Mesenchymal stem cell (in vitro differentiated cells and primary cell): ENCODE measurements around the gene CRTC1.

ENCODE experiments used
- DNase-seq: peaks from one replicate; pipeline ENCODE4 v3.0.0-alpha.2; 2013
- H2AFZ ChIP-seq: one replicate; pipeline ENCODE4 v1.6.1; 2013; ENCODE audit warnings: low read depth, mild to moderate bottlenecking, control low read depth, inconsistent platforms, low read length, moderate library complexity
- H2AK5ac ChIP-seq: 2 replicates; pipeline ENCODE4 v1.6.1; 2013; ENCODE audit warnings: low read length, moderate library complexity, mild to moderate bottlenecking, inconsistent platforms; ENCODE audit not compliant: severe bottlenecking
- H2BK120ac ChIP-seq: one replicate; pipeline ENCODE4 v1.6.1; 2013; ENCODE audit warnings: low read depth, mild to moderate bottlenecking, inconsistent platforms, low read length, moderate library complexity
- H2BK12ac ChIP-seq, 2 experiments: one replicate each; pipeline ENCODE4 v1.6.1; 2013; ENCODE audit warnings: inconsistent platforms in 2 of 2, low read length in 2 of 2, mild to moderate bottlenecking in 2 of 2, moderate library complexity in 2 of 2, control low read depth in 1 of 2
- H2BK15ac ChIP-seq: one replicate; pipeline ENCODE4 v1.6.1; 2013; ENCODE audit warnings: mild to moderate bottlenecking, low read depth, inconsistent platforms; ENCODE audit not compliant: poor library complexity, severe bottlenecking
- H2BK5ac ChIP-seq: 2 replicates; pipeline ENCODE4 v1.6.1; 2013; ENCODE audit warnings: low read depth, mild to moderate bottlenecking, low read length, control low read depth, inconsistent platforms; ENCODE audit not compliant: poor library complexity, severe bottlenecking
- H3K14ac ChIP-seq, 2 experiments: one replicate each; pipeline ENCODE4 v1.6.1; 2013; ENCODE audit warnings: inconsistent platforms in 2 of 2, low read length in 2 of 2, control low read depth in 1 of 2, mild to moderate bottlenecking in 1 of 2, moderate library complexity in 1 of 2
- H3K18ac ChIP-seq, 2 experiments: one replicate each; pipeline ENCODE4 v1.6.1; 2013; ENCODE audit warnings: inconsistent platforms in 2 of 2, low read length in 2 of 2, control low read depth in 1 of 2, low read depth in 1 of 2, mild to moderate bottlenecking in 1 of 2
- H3K23ac ChIP-seq, 2 experiments: one replicate each; pipeline ENCODE4 v1.6.1; 2013; ENCODE audit warnings: inconsistent platforms in 2 of 2, low read length in 2 of 2, mild to moderate bottlenecking in 2 of 2, moderate library complexity in 2 of 2, control low read depth in 1 of 2
- H3K27ac ChIP-seq: 2 replicates; pipeline ENCODE4 v1.5.1; 2013; ENCODE audit warnings: mild to moderate bottlenecking, moderate library complexity, low read length, control low read depth, inconsistent platforms; ENCODE audit not compliant: poor library complexity, severe bottlenecking
- H3K27me3 ChIP-seq, 2 experiments: 2 replicates each; pipeline versions ENCODE4 v1.6.1 to v1.7.0; 2013; ENCODE audit warnings: low read length in 2 of 2, mild to moderate bottlenecking in 2 of 2, moderate library complexity in 2 of 2, control low read depth in 1 of 2, inconsistent platforms in 1 of 2; ENCODE audit not compliant: control insufficient read depth in 1 of 2, insufficient read depth in 1 of 2
- H3K36me3 ChIP-seq, 2 experiments: 2 replicates each; pipeline versions ENCODE4 v1.6.1 to v1.7.0; 2013; ENCODE audit warnings: low read length in 2 of 2, control low read depth in 1 of 2, inconsistent platforms in 1 of 2, low read depth in 1 of 2, mild to moderate bottlenecking in 1 of 2; ENCODE audit not compliant: insufficient read depth in 2 of 2, control insufficient read depth in 1 of 2
- H3K4ac ChIP-seq, 2 experiments: one replicate each; pipeline ENCODE4 v1.6.1; 2013; ENCODE audit warnings: inconsistent platforms in 2 of 2, low read length in 2 of 2, mild to moderate bottlenecking in 2 of 2, moderate library complexity in 2 of 2, control low read depth in 1 of 2, low read depth in 1 of 2
- H3K4me1 ChIP-seq: 2 replicates; pipeline ENCODE4 v1.6.1; 2013; ENCODE audit warnings: low read depth, low read length, control low read depth; ENCODE audit not compliant: control insufficient read depth, insufficient read depth
- H3K4me2 ChIP-seq: 2 replicates; pipeline ENCODE4 v1.6.1; 2013; ENCODE audit warnings: low read length, mild to moderate bottlenecking, inconsistent platforms; ENCODE audit not compliant: poor library complexity, severe bottlenecking
- H3K4me3 ChIP-seq, 2 experiments: 2 replicates each; pipeline versions ENCODE4 v1.5.1 to v1.7.0; 2013; ENCODE audit warnings: low read length in 2 of 2, mild to moderate bottlenecking in 2 of 2, control low read depth in 1 of 2, low read depth in 1 of 2; ENCODE audit not compliant: insufficient read depth in 1 of 2
- H3K79me1 ChIP-seq: replicated peaks from 2 replicates; pipeline ENCODE4 v1.6.1; 2013; ENCODE audit warnings: mild to moderate bottlenecking, control low read depth, low read length, inconsistent platforms; ENCODE audit not compliant: poor library complexity, severe bottlenecking
- H3K9ac ChIP-seq: 2 replicates; pipeline ENCODE4 v1.7.0; 2013; ENCODE audit warnings: mild to moderate bottlenecking, low read length, moderate library complexity
- H3K9me3 ChIP-seq: 2 replicates; pipeline ENCODE4 v1.7.0; 2013; ENCODE audit warnings: mild to moderate bottlenecking, low read length; ENCODE audit not compliant: control insufficient read depth
- H4K8ac ChIP-seq: one replicate; pipeline ENCODE4 v1.6.1; 2013; ENCODE audit warnings: inconsistent platforms, mild to moderate bottlenecking, low read length, moderate library complexity
- H4K91ac ChIP-seq: one replicate; pipeline ENCODE4 v1.6.1; 2013; ENCODE audit warnings: mild to moderate bottlenecking, low read length, inconsistent platforms
- WGBS: methylation state at CpG from one replicate; pipeline ENCODE4 v1.1.7; 2013; ENCODE audit warnings: mixed read lengths; 5-methylcytosine and 5-hydroxymethylcytosine counted together

The CRTC1 gene

DNA sequence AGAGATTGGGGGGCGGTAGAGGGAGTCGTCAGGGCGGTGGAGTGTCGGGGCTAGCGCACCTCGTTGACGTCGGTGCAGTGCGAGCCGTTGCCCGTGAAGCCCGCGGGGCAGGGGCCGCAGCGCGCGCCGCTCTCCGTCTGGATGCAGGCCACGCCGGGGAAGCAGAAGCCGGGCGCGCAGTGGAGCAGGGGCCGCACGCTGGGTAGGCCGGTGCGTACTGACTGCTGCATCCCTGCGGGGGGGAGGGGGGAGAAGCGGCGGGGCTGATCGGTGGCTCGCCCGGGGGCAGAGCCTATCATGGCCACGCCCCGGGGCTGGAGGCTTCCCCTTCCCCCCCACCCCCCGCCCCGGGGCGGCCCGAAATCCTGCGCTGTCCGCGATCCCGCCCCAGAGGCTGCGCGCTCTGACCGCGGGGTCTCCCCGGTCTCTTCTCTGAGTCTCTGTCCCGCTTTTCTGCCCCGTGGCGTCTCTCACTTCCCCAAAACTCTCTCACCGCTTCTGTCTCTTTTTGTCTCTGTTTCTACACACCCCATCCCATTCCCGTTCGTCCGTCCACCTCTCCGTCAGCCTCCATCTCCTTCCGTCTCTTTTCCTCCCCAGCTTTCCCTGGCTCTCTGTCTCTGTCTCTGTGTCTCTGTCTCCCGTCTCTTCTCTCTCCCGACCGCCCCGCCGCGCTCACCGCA, 106.5 kb downstream of the CRTC1 start:
- Histone ChIP-seq H3K36me3 (peaks cover 0 to 3% of the 10 kb centered on the region in 2 experiments), H3K14ac (no peak overlapping the region), H3K9ac (peak overlapping the region; percentile 43), H3K4me3 (peak overlapping the region in 1 of 2 experiments; percentile 68), H2AFZ (no peak overlapping the region), H3K9me3 (no peaks in the 10 kb centered on the region), H2BK5ac (no peak overlapping the region), H3K23ac (no peak overlapping the region), H2BK120ac (no peak overlapping the region), H2BK12ac (no peak overlapping the region), H3K18ac (no peak overlapping the region), H3K27me3 (peaks cover 73 to 92% of the 10 kb centered on the region in 2 experiments), H4K8ac (no peak overlapping the region), H2AK5ac (no peak overlapping the region), H4K91ac (no peak overlapping the region), H3K4me2 (peak overlapping the region; percentile 52), H3K4ac (no peak overlapping the region), H3K79me1 (no peaks in the 10 kb centered on the region), H3K4me1 (peaks cover 42% of the 10 kb centered on the region), H3K27ac (no peak overlapping the region), H2BK15ac (no peak overlapping the region)
- no peak for DNase-seq
- 2% methylated on average over 45 of the region's 65 CpGs for WGBS

DNA sequence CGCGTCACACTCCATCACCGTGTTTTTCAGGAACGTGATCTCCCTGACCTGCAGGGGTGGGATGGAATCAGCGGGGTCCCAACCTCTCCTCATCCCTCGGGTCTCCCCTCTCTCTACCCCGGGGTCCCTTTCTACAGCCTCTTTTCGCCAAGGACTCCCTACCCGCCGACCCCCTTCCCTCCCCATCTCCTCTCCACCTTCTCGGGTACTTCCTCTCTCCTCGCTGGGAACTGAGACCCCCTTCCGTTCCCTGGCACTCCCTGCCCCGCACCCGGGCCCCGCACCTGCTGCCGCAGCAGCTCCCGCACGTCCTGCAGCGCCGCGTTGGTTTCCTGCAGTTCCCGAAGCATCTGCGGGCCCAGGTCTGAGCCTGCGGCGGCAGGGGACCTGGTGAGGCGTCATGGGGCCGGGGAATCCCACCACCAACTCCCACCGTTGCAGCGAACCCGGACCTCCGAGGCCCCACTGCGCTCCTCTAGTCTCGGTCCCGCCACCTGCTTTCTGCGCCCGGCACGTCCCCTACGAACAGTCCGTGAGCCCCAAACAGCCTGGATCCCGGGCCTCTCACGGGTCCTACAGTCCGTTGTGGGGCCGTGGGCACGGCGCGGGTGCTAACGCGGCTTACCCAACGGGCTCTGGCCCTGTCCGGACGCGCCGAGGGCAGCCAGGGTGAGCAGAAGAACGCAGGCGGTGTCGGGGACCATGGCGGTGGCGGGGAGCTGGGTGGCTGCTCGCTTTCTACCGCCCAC, 107.3 kb downstream of the CRTC1 start, which contains the start of gene COMP:
Gene COMP (minus strand): TSS at position 740 of the 749 bp plus-strand sequence. CDS start 36 bp downstream, at position 704.
- H3K14ac ChIP-seq = no peak within 1 kb of the TSS
- H3K27me3 ChIP-seq = peaks cover 73 to 92% of the 10 kb centered on the region in 2 experiments
- H2BK12ac ChIP-seq = no peak within 1 kb of the TSS
- H3K4me3 ChIP-seq = peak within 1 kb of the TSS in 1 of 2 experiments; percentile 68
- no peak within 1 kb of the TSS for H2BK5ac ChIP-seq
- no peak within 1 kb of the TSS for H3K4ac ChIP-seq
- DNase-seq = no peak
- no peak within 1 kb of the TSS for H2BK15ac ChIP-seq
- H2AK5ac ChIP-seq = no peak within 1 kb of the TSS
- no peak within 1 kb of the TSS for H3K27ac ChIP-seq
- no peak within 1 kb of the TSS for H2BK120ac ChIP-seq
- H4K91ac ChIP-seq = no peak within 1 kb of the TSS
- peak within 1 kb of the TSS in 1 of 2 experiments; percentile 68 for H3K23ac ChIP-seq
- H3K4me1 ChIP-seq = peaks cover 39% of the 10 kb centered on the region
- no peak within 1 kb of the TSS for H3K4me2 ChIP-seq
- H3K18ac ChIP-seq = no peak within 1 kb of the TSS
- no peak within 1 kb of the TSS for H4K8ac ChIP-seq
- peaks cover 0 to 3% of the 10 kb centered on the region in 2 experiments for H3K36me3 ChIP-seq
- 11% methylated on average over 45 of the region's 61 CpGs for WGBS
- no peaks in the 10 kb centered on the region for H3K9me3 ChIP-seq
- H3K79me1 ChIP-seq = no peaks in the 10 kb centered on the region
- H2AFZ ChIP-seq = no peak within 1 kb of the TSS
- H3K9ac ChIP-seq = peak within 1 kb of the TSS; percentile 43

DNA sequence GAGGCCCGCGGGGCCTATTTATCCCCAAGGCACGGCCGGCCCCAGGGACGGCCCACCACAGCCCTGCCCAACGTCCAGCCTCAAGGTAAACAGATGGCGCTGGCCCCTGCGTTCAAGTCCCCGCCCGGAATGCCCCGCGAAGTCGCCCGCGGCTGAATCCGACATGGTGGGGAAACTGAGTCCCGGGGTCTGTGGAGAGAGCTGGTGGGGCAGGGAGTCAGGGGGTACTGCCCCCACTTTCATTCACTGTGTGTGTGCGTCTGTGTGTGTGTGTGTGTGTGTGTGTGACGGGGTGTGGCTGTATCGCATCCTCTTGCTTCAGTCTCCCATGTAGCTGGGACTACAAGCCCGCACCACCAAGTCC, 107.8 kb downstream of the CRTC1 start:
- H3K4me1 ChIP-seq = peaks cover 39% of the 10 kb centered on the region
- no peaks in the 10 kb centered on the region for H3K79me1 ChIP-seq
- no peak overlapping the region for H2BK12ac ChIP-seq
- H3K4me2 ChIP-seq = no peak overlapping the region
- H3K23ac ChIP-seq = no peak overlapping the region
- H2AFZ ChIP-seq = no peak overlapping the region
- no peak overlapping the region for H2BK120ac ChIP-seq
- H3K9ac ChIP-seq = no peak overlapping the region
- no peak overlapping the region for H3K4me3 ChIP-seq
- WGBS = 33% methylated on average over 17 of the region's 21 CpGs
- H3K27me3 ChIP-seq = peaks cover 69 to 92% of the 10 kb centered on the region in 2 experiments
- H2BK15ac ChIP-seq = no peak overlapping the region
- no peak overlapping the region for H3K27ac ChIP-seq
- no peak overlapping the region for H3K18ac ChIP-seq
- H3K9me3 ChIP-seq = no peaks in the 10 kb centered on the region
- H4K91ac ChIP-seq = no peak overlapping the region
- DNase-seq = no peak
- H2BK5ac ChIP-seq = no peak overlapping the region
- no peak overlapping the region for H4K8ac ChIP-seq
- H3K4ac ChIP-seq = no peak overlapping the region
- peaks cover 0 to 3% of the 10 kb centered on the region in 2 experiments for H3K36me3 ChIP-seq
- H2AK5ac ChIP-seq = no peak overlapping the region
- H3K14ac ChIP-seq = no peak overlapping the region

DNA sequence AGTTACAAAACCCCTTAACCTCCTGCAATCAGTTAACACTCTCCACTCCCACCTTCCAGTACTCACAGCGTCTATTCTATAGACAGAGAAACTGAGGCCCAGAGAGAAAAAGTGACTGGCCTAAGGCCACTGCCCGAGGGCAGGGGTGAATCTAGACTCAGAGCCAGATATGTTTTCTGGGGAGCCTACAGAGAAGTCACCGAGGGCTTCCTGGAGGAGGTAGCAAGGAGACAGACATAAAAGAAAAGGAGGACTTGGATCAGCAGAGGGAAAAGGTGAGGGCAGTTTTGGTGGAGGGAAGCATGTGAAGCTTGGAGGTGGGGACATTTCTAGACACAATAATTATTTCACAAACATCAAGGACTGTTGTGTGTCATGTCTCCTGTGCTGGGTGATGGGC, 109.2 kb downstream of the CRTC1 start:
- Histone ChIP-seq H2AFZ (no peak overlapping the region), H3K79me1 (no peaks in the 10 kb centered on the region), H3K27ac (no peak overlapping the region), H3K9me3 (no peaks in the 10 kb centered on the region), H3K4me2 (no peak overlapping the region), H3K23ac (no peak overlapping the region), H3K27me3 (peaks cover 65 to 89% of the 10 kb centered on the region in 2 experiments), H3K4ac (no peak overlapping the region), H4K8ac (no peak overlapping the region), H2AK5ac (no peak overlapping the region), H3K36me3 (no peaks in the 10 kb centered on the region), H3K14ac (no peak overlapping the region), H4K91ac (no peak overlapping the region), H3K4me3 (no peak overlapping the region), H2BK120ac (no peak overlapping the region), H2BK5ac (no peak overlapping the region), H2BK15ac (no peak overlapping the region), H3K9ac (no peak overlapping the region), H2BK12ac (no peak overlapping the region), H3K18ac (no peak overlapping the region), H3K4me1 (peaks cover 35% of the 10 kb centered on the region)
- WGBS = 84% methylated on average over 3 of the region's 3 CpGs
- DNase-seq = no peak
